Naive B cell (primary cell): Measurements from ENCODE around the gene CPNE9. TPM values are rescaled to one million over a fixed set of nuclear protein-coding genes. Genes with fewer than 3 reads are reported as not detected.

Experiments used
- ATAC-seq, 2 donors: fragments of 150-1000 bp; cut with Tn5 transposase; 2 replicates each; pipeline ENCODE4 v1.10.0; 2021; ENCODE audit warnings: low read depth in 2 of 2, mild to moderate bottlenecking in 2 of 2, moderate library complexity in 2 of 2
- DNase-seq: peaks from one replicate; pipeline ENCODE4 v3.0.0; 2022
- H3K27ac Mint-ChIP-seq, 6 donors: one replicate each; pipeline ENCODE4 v1.8.0; 2020 to 2022; ENCODE audit warnings: mild to moderate bottlenecking in 6 of 6, mixed read lengths in 6 of 6, moderate library complexity in 5 of 6, inconsistent platforms in 2 of 6
- H3K27me3 Mint-ChIP-seq, 3 donors: one replicate each; pipeline ENCODE4 v1.8.0; 2021 to 2022; ENCODE audit warnings: mixed read lengths in 3 of 3, mild to moderate bottlenecking in 1 of 3
- H3K36me3 Mint-ChIP-seq, 2 donors: one replicate each; pipeline ENCODE4 v1.8.0; 2020 to 2022; ENCODE audit warnings: mixed read lengths in 2 of 2, inconsistent platforms in 1 of 2, mild to moderate bottlenecking in 1 of 2
- H3K4me1 Mint-ChIP-seq, 3 donors: one replicate each; pipeline ENCODE4 v1.8.0; 2020 to 2022; ENCODE audit warnings: mixed read lengths in 3 of 3, inconsistent platforms in 1 of 3, mild to moderate bottlenecking in 1 of 3, moderate library complexity in 1 of 3
- H3K4me3 Mint-ChIP-seq, 8 donors: one replicate each; pipeline ENCODE4 v1.8.0; 2020 to 2022; ENCODE audit warnings: mild to moderate bottlenecking in 8 of 8, mixed read lengths in 8 of 8, moderate library complexity in 8 of 8, inconsistent platforms in 2 of 8
- H3K9me3 Mint-ChIP-seq, 7 donors: one replicate each; pipeline ENCODE4 v1.8.0; 2020 to 2022; ENCODE audit warnings: mixed read lengths in 7 of 7, mild to moderate bottlenecking in 5 of 7, inconsistent platforms in 2 of 7, moderate library complexity in 1 of 7
- polyA plus RNA-seq, 6 donors: library from polyadenylated mRNA; unstranded; fragments of 300-500 nt; fragmentation: Illumina TruSeq; gene quantifications; one replicate each; pipeline ENCODE4 v1.2.3, GENCODE V29; 2021; ENCODE audit warnings: low read depth in 6 of 6

Gene CPNE9
- polyA plus RNA-seq, 6 donors from 2014 or later, result not detected

DNA sequence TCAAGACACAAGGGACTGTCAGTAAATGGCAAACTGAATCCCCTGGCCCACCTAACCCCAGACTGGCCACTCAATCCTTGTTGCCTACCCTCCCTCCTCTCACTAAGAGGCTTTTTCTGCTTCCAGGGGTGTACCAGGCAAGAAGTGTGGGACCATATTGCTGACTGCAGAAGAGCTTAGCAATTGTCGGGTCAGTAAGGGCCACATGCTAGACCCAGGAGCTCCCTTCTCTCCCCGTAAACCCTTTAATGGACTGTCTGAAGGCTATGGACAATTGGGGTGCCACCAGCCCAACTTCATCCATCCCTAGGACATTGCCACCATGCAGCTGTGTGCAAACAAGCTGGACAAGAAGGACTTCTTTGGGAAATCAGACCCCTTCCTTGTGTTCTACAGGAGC lies 8.8 kb downstream of the CPNE9 start:
- Mint-ChIP-seq H3K27me3 (peaks cover 1 to 22% (median 16%) of the 10 kb centered on the region in 3 donors), H3K4me1 (peaks cover 0 to 7% (median under 1%) of the 10 kb centered on the region in 3 donors), H3K4me3 (no peak overlapping the region), H3K27ac (no peak overlapping the region), H3K36me3 (no peaks in the 10 kb centered on the region), H3K9me3 (no peaks in the 10 kb centered on the region)
- DNase-seq (no peak), ATAC-seq (no peak)

DNA sequence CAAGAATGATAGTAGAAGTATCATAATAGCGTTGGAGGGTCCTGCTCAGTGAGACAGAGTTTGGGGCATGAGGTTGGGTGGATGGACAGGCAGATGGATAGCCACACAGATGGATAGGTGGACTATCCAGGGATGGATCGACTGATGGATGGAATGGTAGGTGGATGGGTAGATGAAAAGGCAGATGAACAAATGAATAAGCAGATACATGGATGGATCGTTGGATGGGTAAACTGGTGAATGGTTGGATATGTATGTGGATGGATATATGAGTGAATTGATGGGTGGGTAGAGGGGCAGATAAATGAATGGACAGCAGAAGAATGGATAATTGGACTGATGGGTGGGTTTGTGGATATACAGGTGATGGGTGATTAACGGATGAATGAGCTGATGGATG lies 9.5 kb downstream of the CPNE9 start:
- no peak for DNase-seq
- Mint-ChIP-seq H3K9me3 (no peaks in the 10 kb centered on the region), H3K27ac (peak overlapping the region in 1 of 6 donors; percentile 37), H3K4me3 (no peak overlapping the region), H3K36me3 (no peaks in the 10 kb centered on the region), H3K4me1 (peaks cover 0 to 7% (median 4%) of the 10 kb centered on the region in 3 donors), H3K27me3 (peaks cover 0 to 22% (median 16%) of the 10 kb centered on the region in 3 donors)
- no peak for ATAC-seq

DNA sequence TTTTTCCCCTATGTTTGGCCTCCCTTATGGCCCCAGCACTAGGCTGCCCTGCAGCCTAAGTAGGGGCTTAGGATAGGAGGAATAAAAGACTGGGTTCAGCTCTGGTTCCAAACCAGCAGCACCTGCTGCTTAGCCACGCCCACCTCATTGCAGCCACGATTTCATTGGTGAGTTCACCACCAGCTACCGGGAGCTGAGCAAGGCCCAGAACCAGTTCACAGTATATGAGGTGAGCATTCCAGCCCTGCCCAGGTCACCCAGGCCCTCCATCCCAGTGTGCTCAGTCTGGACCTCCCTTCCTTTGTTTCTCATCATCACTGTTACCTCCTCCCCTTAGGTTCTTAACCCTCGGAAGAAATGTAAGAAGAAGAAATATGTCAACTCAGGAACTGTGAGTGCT lies 11.5 kb downstream of the CPNE9 start:
- no peaks in the 10 kb centered on the region for H3K36me3 Mint-ChIP-seq
- H3K9me3 Mint-ChIP-seq, result no peaks in the 10 kb centered on the region
- peaks cover 0 to 7% (median 4%) of the 10 kb centered on the region in 3 donors for H3K4me1 Mint-ChIP-seq
- H3K27me3 Mint-ChIP-seq, result peaks cover 0 to 22% (median 16%) of the 10 kb centered on the region in 3 donors
- ATAC-seq, result no peak
- no peak overlapping the region for H3K4me3 Mint-ChIP-seq
- DNase-seq, result no peak
- H3K27ac Mint-ChIP-seq, result no peak overlapping the region

DNA sequence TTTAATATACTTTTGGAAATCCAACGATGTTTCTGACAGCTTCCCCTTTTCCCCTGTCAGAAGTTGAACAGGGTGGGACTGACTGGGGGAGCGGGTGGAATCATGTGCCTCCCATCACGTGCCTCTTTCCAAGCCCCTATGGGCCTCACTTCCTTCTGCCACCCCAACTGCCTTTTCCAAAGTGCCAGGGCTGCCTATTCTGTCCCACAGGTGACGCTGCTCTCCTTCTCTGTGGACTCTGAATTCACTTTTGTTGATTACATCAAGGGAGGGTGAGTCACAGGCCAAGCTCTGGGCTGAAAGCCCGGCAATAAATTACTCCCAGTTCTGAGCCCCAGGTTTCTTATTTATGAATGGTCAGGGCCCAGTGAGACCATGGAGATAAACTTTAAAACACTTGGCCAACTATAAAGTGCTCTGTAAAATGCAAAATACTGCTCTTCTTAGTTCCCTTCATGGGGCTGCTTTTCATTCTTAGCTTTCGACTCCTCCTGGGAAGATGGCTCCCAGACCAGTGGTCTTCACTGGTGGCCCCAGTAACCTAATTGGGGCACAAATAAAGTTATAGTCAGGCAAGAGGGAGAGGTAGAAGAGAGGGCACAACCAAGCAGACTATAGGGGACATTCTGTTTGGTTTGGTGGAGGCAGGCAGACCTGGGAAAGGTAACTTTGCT lies 12.3 kb downstream of the CPNE9 start:
- H3K36me3 Mint-ChIP-seq, result no peaks in the 10 kb centered on the region
- H3K4me1 Mint-ChIP-seq, result peaks cover 0 to 9% (median 4%) of the 10 kb centered on the region in 3 donors
- peak overlapping the region in 3 of 6 donors; percentile 25 to 52 (median 33) for H3K27ac Mint-ChIP-seq
- DNase-seq (no peak), ATAC-seq (peak; percentile 20 to 54)
- H3K27me3 Mint-ChIP-seq, result peaks cover 0 to 16% (median 15%) of the 10 kb centered on the region in 3 donors
- no peaks in the 10 kb centered on the region for H3K9me3 Mint-ChIP-seq
- no peak overlapping the region for H3K4me3 Mint-ChIP-seq

DNA sequence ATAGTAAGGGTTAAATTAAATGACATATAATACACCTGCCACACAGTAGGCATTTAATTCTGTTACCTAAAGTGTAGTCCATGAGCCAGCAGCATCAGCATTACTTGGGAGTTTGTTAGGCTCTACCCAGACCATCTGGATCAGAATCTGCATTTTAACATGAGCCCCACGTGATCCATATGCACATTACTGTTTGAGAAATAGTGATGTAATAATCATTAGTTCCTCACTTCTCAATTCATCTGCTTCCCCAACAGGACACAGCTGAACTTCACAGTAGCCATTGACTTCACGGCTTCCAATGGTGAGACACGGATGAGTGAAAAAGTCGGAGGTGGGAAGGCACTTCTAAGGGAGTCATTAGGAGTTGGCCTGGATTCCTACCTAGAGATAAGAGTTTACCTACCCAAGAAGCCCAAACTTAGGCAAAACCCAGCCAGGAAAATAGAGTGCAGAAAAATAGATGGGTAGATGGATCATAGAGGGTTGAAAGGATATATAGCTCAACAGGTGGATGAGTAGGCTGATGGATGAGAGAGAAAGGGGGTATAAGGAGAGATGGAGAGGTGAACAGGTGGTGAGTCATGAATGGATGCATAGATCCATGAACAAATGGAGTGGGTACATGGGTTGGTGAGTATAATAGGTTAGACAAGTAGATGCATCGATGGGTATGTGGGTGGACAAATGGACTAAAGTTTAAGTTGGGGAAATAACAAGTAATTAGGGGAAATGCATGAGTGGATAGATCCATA lies 13.3 kb downstream of the CPNE9 start:
- Mint-ChIP-seq H3K27ac (peak overlapping the region in 1 of 6 donors; percentile 28), H3K36me3 (no peaks in the 10 kb centered on the region), H3K27me3 (peaks cover 0 to 12% (median 11%) of the 10 kb centered on the region in 3 donors), H3K4me1 (peaks cover 9 to 19% (median 10%) of the 10 kb centered on the region in 3 donors), H3K9me3 (no peaks in the 10 kb centered on the region), H3K4me3 (no peak overlapping the region)
- no peak for DNase-seq
- no peak for ATAC-seq

DNA sequence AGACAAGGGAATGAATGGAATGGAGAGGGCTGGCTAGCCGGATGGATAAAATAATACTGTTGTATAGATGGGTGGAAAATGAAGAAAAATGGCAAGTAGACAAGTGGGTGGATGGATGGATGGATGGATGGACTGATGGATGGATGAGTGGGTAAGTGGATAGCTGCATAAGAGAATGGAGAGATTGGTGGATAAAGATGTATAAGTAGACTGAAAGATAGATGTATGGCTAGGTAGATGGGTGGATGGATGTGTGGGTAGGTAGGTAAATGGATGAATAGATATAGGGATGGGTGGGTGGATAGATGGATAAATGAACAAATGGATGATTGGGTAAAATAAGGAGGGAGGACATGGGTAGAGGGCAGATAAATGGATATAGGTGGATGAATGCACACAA lies 13.9 kb downstream of the CPNE9 start:
- Mint-ChIP-seq H3K36me3 (no peaks in the 10 kb centered on the region), H3K9me3 (no peaks in the 10 kb centered on the region), H3K27ac (peak overlapping the region in 1 of 6 donors; percentile 93)

DNA sequence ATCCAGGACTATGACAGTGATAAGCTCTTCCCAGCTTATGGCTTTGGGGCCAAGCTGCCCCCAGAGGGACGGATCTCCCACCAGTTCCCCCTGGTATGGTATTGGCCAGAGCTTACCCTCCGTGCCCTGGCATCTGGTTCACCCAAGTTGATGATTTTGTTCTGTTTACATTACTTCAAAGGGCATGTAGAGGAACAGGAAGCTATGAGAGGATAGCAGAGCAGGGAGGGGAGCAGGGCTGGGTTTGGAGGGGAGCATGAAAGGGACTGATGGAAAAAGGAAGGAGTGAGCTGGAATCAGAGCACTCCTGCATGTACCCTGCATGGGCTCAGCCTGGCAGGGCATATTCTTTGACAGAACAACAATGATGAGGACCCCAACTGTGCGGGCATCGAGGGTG lies 14.5 kb downstream of the CPNE9 start:
- Mint-ChIP-seq H3K4me3 (no peak overlapping the region), H3K9me3 (no peaks in the 10 kb centered on the region), H3K4me1 (peaks cover 9 to 19% (median 10%) of the 10 kb centered on the region in 3 donors), H3K36me3 (no peaks in the 10 kb centered on the region), H3K27ac (no peak overlapping the region), H3K27me3 (peaks cover 0 to 7% (median 5%) of the 10 kb centered on the region in 3 donors)
- no peak for ATAC-seq
- no peak for DNase-seq

More for the DNA sequence above, 13.9 kb downstream of the CPNE9 start:
- no peak for ATAC-seq
- Mint-ChIP-seq H3K4me3 (no peak overlapping the region), H3K4me1 (peaks cover 9 to 19% (median 10%) of the 10 kb centered on the region in 3 donors), H3K27me3 (peaks cover 0 to 12% (median 10%) of the 10 kb centered on the region in 3 donors)
- no peak for DNase-seq

DNA sequence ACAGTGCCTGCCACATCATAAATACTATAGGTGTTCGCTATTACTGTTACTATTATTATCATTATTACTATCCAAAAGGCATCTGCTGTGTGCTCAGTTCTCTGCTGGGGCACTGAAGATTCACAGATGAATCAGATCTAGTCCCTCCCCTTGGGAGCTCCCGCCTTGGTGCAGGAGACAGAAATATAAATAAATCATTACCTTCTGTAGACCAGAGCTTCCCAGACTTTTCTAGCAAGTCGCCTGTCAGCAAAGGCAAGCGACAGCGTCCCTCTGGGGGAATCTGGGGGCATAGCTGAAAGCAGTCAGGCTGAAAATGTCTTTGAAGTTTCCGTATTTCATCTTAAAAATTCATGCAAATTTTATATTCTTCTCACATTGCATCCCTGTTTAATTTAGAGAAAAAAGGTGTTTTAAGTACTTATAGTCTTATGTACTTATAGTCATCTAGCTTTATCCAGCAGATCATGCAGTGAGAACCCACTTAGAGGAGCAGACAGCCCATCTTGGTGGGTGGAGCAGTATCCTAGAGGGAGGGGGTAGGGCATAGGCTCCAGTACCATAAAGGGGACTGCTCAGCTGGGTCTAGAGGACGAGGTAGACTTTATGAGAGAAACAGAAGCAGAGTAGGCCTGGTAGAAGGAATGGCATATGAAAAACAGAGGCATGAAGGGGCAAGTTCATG lies 17.5 kb downstream of the CPNE9 start:
- Mint-ChIP-seq H3K4me1 (peaks cover 9 to 12% (median 10%) of the 10 kb centered on the region in 3 donors), H3K27ac (peak overlapping the region in 4 of 6 donors; percentile 39 to 76 (median 64)), H3K4me3 (peak overlapping the region in 6 of 8 donors; percentile 4 to 68 (median 30)), H3K27me3 (no peaks in the 10 kb centered on the region), H3K9me3 (no peaks in the 10 kb centered on the region), H3K36me3 (no peaks in the 10 kb centered on the region)
- DNase-seq (no peak), ATAC-seq (peak; percentile 23 to 49)

DNA sequence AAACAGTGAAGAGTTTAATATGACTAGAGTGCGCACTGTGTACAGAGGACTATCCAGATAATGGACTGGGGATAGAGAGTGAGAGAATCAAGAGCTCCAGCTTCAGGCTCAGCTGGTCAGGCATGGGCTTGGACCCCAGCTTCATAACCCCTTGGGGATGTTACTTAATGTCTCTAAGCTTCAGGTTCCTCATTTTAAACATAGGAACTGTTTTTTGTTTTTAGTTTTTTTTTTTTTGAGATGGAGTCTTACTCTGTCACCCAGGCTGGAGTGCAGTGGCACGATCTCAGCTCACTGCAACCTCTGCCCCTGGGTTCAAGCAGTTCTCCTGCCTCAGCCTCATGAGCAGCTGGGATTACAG lies 18.0 kb downstream of the CPNE9 start:
- Mint-ChIP-seq H3K4me1 (peaks cover 9 to 14% (median 11%) of the 10 kb centered on the region in 3 donors), H3K27ac (peak overlapping the region in 3 of 6 donors; percentile 39 to 75 (median 54))
- no peak for DNase-seq

DNA sequence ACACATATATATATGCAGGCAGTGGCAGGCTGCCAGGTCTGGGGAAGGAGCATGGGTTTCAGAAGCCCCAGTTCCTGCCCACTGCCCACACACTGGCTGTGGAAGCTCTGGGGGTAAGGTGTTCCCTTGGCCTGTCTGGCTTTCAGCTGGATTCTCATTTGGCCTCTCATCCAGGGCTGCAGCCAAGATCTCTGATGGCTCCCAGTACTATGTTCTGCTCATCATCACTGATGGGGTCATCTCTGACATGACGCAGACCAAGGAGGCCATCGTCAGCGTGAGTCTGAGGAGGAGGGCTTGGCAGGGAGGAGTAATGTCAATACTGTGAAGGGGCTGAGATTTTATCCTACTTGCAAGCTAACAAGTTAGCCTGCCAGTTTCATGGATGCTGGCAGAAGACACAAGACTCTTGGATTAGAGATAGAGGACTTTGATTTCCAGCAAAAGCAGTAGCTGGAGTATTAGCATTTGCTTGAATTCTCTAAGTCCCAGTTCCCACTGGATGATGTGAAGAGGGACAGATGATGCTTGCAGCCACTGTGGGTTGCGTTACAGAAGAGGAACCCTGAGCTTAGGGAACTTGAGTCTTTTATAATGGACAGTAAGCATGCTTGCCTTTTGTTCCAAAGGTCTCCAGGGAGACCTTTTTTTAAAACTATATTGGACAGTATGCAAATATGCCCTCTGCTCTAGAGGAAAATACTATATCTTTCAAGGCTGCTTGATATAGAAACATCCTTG lies 22.3 kb downstream of the CPNE9 start:
- Mint-ChIP-seq H3K27me3 (no peaks in the 10 kb centered on the region), H3K9me3 (no peaks in the 10 kb centered on the region), H3K36me3 (no peaks in the 10 kb centered on the region), H3K27ac (peak overlapping the region in 1 of 6 donors; percentile 50), H3K4me1 (peaks cover 31 to 36% (median 33%) of the 10 kb centered on the region in 3 donors), H3K4me3 (peak overlapping the region in 3 of 8 donors; percentile 6 to 65 (median 50))
- DNase-seq (no peak), ATAC-seq (no peak)

More for the DNA sequence above, 18.0 kb downstream of the CPNE9 start:
- Mint-ChIP-seq H3K9me3 (no peaks in the 10 kb centered on the region), H3K27me3 (no peaks in the 10 kb centered on the region), H3K4me3 (peak overlapping the region in 6 of 8 donors; percentile 4 to 68 (median 27)), H3K36me3 (no peaks in the 10 kb centered on the region)
- peak; percentile 23 to 32 for ATAC-seq

DNA sequence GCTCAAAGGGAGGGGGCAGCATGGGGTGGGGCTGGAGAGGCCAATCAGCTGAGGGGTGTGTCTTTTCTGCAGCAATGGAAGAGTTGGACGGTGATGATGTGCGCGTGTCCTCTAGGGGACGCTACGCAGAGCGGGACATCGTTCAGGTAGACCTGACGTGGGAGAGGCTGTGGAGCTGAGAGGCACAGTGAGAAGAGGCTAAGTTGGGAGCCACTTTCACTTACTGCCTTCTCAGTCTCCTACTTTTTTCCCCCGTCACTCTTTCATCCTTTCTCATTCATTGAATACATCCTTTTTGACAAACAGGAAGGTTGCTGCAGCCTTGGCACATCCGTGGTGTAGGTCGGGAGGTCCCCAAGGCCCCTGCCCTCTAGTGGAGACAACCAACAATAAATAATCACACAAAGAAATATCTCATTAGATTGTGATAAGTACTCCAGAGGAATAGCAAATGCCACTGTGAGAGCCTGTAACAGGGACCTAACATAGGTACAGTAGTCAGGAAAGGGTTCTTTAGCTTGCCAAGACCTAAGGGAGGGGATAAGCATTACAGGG lies 23.5 kb downstream of the CPNE9 start:
- DNase-seq (peak; percentile 65), ATAC-seq (peak; percentile 24 to 33)
- Mint-ChIP-seq H3K27ac (peak overlapping the region in 5 of 6 donors; percentile 7 to 87 (median 13)), H3K4me3 (peak overlapping the region; percentile 37 to 81 (median 66)), H3K4me1 (peaks cover 22 to 33% (median 24%) of the 10 kb centered on the region in 3 donors), H3K9me3 (no peaks in the 10 kb centered on the region), H3K36me3 (no peaks in the 10 kb centered on the region), H3K27me3 (no peaks in the 10 kb centered on the region)

DNA sequence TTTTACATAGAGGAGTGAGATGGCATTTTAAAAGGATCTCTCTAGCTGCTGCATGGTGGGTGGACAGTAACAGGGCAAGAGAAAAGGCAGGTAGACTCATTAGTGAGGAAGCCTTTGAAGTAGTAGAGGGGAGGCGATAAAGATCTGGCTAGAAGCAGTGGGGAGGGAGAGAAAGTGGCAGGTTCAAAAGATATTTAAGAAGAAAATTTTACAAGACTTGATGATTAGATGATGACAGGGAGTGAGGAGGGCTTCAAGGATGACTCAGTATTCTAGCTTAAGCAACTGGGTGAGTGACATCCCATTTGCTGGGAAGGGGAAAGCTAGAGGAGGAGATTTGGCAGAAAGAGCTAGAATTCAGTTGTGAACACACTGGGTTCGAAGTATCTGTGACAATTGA lies 24.1 kb downstream of the CPNE9 start:
- Mint-ChIP-seq H3K27ac (peak overlapping the region in 4 of 6 donors; percentile 7 to 74 (median 24)), H3K4me1 (peaks cover 29 to 37% (median 30%) of the 10 kb centered on the region in 3 donors), H3K4me3 (peak overlapping the region in 3 of 8 donors; percentile 63 to 76 (median 65)), H3K9me3 (no peaks in the 10 kb centered on the region), H3K36me3 (no peaks in the 10 kb centered on the region), H3K27me3 (no peaks in the 10 kb centered on the region)
- DNase-seq (no peak), ATAC-seq (no peak)
